B cell (primary cell): ENCODE measurements around the gene OXTR.

Source experiments
- CTCF ChIP-seq: fragments of 200-600 bp; IDR thresholded peaks from one replicate; pipeline ENCODE4 v1.8.0; 2022; ENCODE audit warnings: antibody characterized with exemption, mild to moderate bottlenecking
- EZH2 ChIP-seq: IDR thresholded peaks from 2 replicates; pipeline ENCODE4 v1.6.1; 2012; ENCODE audit warnings: borderline replicate concordance, low read depth, mild to moderate bottlenecking, moderate library complexity, low read length; ENCODE audit not compliant: insufficient read depth, poor library complexity, severe bottlenecking

GRCh38 chr3:8752832-8753231, 16.6 kb downstream of the OXTR start:
- no peak for TF ChIP-seq CTCF
- no peak for TF ChIP-seq EZH2
